Keratinocyte (primary cell): ENCODE measurements around the gene MYOC.

Experiments
- EZH2 ChIP-seq: IDR thresholded peaks from one replicate; pipeline ENCODE4 v1.6.1; 2012; ENCODE audit warnings: inconsistent platforms, mild to moderate bottlenecking, low read length, moderate library complexity
- TF ChIP-seq, protein P1 (sequence below), 3 experiments: IDR thresholded peaks in 1 of 3; conservative IDR thresholded peaks in 1 of 3; optimal IDR thresholded peaks in 1 of 3; 2 replicates in 2 of 3; 3 replicates in 1 of 3; pipeline versions ENCODE3 to v1.5.1; 2011; ENCODE audit warnings: low read length in 3 of 3, mild to moderate bottlenecking in 3 of 3, moderate library complexity in 2 of 3, control low read depth in 1 of 3, inconsistent platforms in 1 of 3; ENCODE audit not compliant: insufficient read depth in 2 of 3; ENCODE audit errors: extremely low read depth in 1 of 3

DNA sequence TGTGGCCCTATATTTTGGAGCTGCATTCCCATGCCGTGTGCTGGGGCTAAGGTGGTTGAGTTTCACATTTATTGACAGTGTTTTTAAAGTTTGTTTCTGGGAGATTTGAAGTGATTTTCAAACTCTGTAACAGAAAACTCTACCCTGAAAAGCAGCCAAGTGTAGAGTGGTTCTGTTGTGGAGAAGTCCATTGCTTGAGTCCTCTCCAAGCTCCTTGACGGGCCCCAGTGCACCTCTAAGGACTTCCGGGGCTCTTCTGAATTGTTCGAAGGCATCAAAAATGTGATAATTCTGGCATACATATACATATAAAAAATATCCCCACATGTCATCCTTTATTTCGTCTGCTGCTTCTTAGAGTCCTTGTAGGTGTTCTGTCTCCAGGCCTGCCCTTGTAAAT is 25.5 kb downstream of the MYOC start:
- TF ChIP-seq, protein P1, sequence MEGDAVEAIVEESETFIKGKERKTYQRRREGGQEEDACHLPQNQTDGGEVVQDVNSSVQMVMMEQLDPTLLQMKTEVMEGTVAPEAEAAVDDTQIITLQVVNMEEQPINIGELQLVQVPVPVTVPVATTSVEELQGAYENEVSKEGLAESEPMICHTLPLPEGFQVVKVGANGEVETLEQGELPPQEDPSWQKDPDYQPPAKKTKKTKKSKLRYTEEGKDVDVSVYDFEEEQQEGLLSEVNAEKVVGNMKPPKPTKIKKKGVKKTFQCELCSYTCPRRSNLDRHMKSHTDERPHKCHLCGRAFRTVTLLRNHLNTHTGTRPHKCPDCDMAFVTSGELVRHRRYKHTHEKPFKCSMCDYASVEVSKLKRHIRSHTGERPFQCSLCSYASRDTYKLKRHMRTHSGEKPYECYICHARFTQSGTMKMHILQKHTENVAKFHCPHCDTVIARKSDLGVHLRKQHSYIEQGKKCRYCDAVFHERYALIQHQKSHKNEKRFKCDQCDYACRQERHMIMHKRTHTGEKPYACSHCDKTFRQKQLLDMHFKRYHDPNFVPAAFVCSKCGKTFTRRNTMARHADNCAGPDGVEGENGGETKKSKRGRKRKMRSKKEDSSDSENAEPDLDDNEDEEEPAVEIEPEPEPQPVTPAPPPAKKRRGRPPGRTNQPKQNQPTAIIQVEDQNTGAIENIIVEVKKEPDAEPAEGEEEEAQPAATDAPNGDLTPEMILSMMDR (optimal IDR thresholded peaks at IDR 0.05 in 1 of 3, IDR thresholded peaks at IDR 0.05 in 1 of 3, conservative IDR thresholded peaks at IDR 0.05 in 1 of 3; ENCODE audit: extremely low read depth in 1 of 3, insufficient read depth in 2 of 3, low read length in 3 of 3): no peak
- TF ChIP-seq EZH2: no peak
